HEK293 (cell line): ENCODE data around the gene RBM4.

Source experiments
- FEZF1 ChIP-seq: fragments of 450-650 bp; formaldehyde crosslinking; IDR thresholded peaks from 2 replicates; pipeline ENCODE4 v1.5.1; 2016; ENCODE audit warnings: missing biosample characterization, missing genetic modification characterization
- GLI4 ChIP-seq: fragments of 450-650 bp; formaldehyde crosslinking; IDR thresholded peaks from 2 replicates; pipeline ENCODE4 v1.5.1; 2016; ENCODE audit warnings: missing biosample characterization, missing genetic modification characterization
- KLF16 ChIP-seq: fragments of 450-650 bp; formaldehyde crosslinking; IDR thresholded peaks from 2 replicates; pipeline ENCODE4 v1.5.1; 2017; ENCODE audit warnings: missing biosample characterization, missing genetic modification characterization
- SETDB1 ChIP-seq: IDR thresholded peaks from one replicate; pipeline ENCODE4 v1.6.1; 2017; ENCODE audit warnings: mild to moderate bottlenecking, low read length, moderate library complexity, mixed read lengths; ENCODE audit not compliant: insufficient read length
- YY1 ChIP-seq: fragments of 450-650 bp; formaldehyde crosslinking; IDR thresholded peaks from 2 replicates; pipeline ENCODE4 v1.5.1; 2018; ENCODE audit warnings: missing biosample characterization, missing genetic modification characterization
- ZBTB7A ChIP-seq: fragments of 450-650 bp; formaldehyde crosslinking; IDR thresholded peaks from 2 replicates; pipeline ENCODE4 v1.5.1; 2016; ENCODE audit warnings: low read depth, missing biosample characterization, missing genetic modification characterization
- ZFP41 ChIP-seq: fragments of 450-650 bp; formaldehyde crosslinking; IDR thresholded peaks from 2 replicates; pipeline ENCODE4 v1.5.1; 2016; ENCODE audit warnings: missing biosample characterization, missing genetic modification characterization, borderline replicate concordance
- ZNF239 ChIP-seq: fragments of 450-650 bp; formaldehyde crosslinking; IDR thresholded peaks from 2 replicates; pipeline ENCODE4 v1.5.1; 2016; ENCODE audit warnings: missing biosample characterization, missing genetic modification characterization
- ZNF707 ChIP-seq: fragments of 450-650 bp; formaldehyde crosslinking; IDR thresholded peaks from 2 replicates; pipeline ENCODE4 v1.5.1; 2016; ENCODE audit warnings: missing biosample characterization, missing genetic modification characterization
- ZSCAN30 ChIP-seq: fragments of 450-650 bp; IDR thresholded peaks from 2 replicates; pipeline ENCODE4 v1.5.1; 2018; ENCODE audit warnings: missing biosample characterization, mild to moderate bottlenecking, missing genetic modification characterization, moderate library complexity
- TF ChIP-seq, protein P1 (sequence below): fragments of 450-650 bp; formaldehyde crosslinking; IDR thresholded peaks from 2 replicates; pipeline ENCODE4 v1.5.1; 2016; ENCODE audit warnings: missing biosample characterization, missing genetic modification characterization
- TF ChIP-seq, protein P2 (sequence below): fragments of 450-650 bp; formaldehyde crosslinking; IDR thresholded peaks from 2 replicates; pipeline ENCODE4 v1.5.1; 2016; ENCODE audit warnings: missing biosample characterization, missing genetic modification characterization
- TF ChIP-seq, protein P3 (sequence below): fragments of 450-650 bp; IDR thresholded peaks from 2 replicates; pipeline ENCODE4 v1.5.1; 2018; ENCODE audit warnings: missing biosample characterization, missing genetic modification characterization

DNA sequence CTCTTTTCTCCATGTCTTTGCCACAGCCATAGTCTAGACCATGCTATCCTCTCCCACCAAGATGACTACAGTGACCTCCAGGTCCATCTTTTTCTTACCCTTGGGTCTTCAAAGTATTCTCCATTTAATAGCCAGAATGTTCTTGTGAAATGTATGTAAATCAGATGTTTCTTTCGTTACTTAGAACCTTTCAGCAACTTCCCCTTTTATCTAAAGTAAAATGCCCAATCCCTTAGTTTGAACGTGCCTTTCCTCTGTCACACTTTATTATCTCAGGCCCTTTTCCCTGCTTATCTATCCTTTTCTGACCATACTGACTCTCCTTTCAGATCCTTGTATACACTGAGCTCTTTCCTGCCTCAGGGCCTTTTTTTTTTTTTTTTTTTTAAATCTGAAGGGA lies 21.3 kb downstream of the RBM4 start:
- no peak for TF ChIP-seq SETDB1
- TF ChIP-seq, protein P1, sequence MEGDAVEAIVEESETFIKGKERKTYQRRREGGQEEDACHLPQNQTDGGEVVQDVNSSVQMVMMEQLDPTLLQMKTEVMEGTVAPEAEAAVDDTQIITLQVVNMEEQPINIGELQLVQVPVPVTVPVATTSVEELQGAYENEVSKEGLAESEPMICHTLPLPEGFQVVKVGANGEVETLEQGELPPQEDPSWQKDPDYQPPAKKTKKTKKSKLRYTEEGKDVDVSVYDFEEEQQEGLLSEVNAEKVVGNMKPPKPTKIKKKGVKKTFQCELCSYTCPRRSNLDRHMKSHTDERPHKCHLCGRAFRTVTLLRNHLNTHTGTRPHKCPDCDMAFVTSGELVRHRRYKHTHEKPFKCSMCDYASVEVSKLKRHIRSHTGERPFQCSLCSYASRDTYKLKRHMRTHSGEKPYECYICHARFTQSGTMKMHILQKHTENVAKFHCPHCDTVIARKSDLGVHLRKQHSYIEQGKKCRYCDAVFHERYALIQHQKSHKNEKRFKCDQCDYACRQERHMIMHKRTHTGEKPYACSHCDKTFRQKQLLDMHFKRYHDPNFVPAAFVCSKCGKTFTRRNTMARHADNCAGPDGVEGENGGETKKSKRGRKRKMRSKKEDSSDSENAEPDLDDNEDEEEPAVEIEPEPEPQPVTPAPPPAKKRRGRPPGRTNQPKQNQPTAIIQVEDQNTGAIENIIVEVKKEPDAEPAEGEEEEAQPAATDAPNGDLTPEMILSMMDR (tag by site-specific recombination), result no peak
- no peak for TF ChIP-seq ZFP41
- peak; percentile 47 for TF ChIP-seq FEZF1
- no peak for TF ChIP-seq YY1 (tag by site-specific recombination)
- TF ChIP-seq, protein P2, sequence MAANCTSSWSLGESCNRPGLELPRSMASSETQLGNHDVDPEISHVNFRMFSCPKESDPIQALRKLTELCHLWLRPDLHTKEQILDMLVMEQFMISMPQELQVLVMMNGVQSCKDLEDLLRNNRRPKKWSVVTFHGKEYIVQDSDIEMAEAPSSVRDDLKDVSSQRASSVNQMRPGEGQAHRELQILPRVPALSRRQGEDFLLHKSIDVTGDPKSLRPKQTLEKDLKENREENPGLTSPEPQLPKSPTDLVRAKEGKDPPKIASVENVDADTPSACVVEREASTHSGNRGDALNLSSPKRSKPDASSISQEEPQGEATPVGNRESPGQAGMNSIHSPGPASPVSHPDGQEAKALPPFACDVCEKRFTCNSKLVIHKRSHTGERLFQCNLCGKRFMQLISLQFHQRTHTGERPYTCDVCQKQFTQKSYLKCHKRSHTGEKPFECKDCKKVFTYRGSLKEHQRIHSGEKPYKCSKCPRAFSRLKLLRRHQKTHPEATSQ, result no peak
- no peak for TF ChIP-seq ZNF707 (tag by site-specific recombination)
- TF ChIP-seq ZNF239 (tag by site-specific recombination), result no peak
- TF ChIP-seq ZBTB7A (tag by site-specific recombination), result no peak
- no peak for TF ChIP-seq KLF16 (tag by site-specific recombination)
- TF ChIP-seq GLI4 (tag by site-specific recombination), result no peak
- TF ChIP-seq, protein P3, sequence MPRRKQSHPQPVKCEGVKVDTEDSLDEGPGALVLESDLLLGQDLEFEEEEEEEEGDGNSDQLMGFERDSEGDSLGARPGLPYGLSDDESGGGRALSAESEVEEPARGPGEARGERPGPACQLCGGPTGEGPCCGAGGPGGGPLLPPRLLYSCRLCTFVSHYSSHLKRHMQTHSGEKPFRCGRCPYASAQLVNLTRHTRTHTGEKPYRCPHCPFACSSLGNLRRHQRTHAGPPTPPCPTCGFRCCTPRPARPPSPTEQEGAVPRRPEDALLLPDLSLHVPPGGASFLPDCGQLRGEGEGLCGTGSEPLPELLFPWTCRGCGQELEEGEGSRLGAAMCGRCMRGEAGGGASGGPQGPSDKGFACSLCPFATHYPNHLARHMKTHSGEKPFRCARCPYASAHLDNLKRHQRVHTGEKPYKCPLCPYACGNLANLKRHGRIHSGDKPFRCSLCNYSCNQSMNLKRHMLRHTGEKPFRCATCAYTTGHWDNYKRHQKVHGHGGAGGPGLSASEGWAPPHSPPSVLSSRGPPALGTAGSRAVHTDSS, result no peak
- TF ChIP-seq ZSCAN30 (tag by site-specific recombination), result no peak
